GM12874 (cell line): ENCODE results near the gene MAP3K14.

ENCODE experiments used
- TF ChIP-seq, protein P1 (sequence below): IDR thresholded peaks from 2 replicates; pipeline ENCODE4 v1.5.1; 2011; ENCODE audit warnings: low read depth, mild to moderate bottlenecking, control low read depth, low read length, moderate library complexity; ENCODE audit not compliant: insufficient read depth

MAP3K14 gene

DNA sequence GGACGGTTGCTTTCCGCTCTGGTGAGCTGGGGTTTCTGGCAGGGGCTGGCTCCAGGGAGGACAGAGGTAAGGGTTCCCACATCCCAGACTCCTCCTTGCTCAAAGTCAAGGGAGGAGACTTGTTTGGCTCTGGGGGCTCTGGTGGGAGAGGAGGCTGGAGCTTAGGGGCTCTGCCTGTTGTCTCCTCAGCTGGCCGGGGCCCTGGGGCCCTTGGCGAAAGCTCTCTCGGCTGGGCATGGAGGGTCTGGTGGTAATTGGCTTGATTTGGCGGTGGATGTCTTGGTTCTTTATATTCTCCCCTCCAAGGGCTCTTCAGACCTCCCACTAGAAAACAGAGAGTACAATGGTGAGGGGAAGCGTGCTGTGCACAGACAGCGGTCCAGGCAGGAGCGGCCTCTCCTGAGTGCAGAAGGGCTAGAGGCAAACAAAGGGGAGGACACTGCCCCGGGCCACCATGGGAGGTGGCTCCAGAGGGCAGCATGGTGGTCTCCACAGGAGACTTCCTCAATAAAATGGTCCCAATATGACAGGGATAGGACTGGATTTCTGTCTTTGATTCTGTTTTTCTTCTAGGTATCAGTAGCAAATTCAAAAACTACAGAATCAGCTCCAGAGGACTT is 49.3 kb downstream of the MAP3K14 start:
- TF ChIP-seq, protein P1, sequence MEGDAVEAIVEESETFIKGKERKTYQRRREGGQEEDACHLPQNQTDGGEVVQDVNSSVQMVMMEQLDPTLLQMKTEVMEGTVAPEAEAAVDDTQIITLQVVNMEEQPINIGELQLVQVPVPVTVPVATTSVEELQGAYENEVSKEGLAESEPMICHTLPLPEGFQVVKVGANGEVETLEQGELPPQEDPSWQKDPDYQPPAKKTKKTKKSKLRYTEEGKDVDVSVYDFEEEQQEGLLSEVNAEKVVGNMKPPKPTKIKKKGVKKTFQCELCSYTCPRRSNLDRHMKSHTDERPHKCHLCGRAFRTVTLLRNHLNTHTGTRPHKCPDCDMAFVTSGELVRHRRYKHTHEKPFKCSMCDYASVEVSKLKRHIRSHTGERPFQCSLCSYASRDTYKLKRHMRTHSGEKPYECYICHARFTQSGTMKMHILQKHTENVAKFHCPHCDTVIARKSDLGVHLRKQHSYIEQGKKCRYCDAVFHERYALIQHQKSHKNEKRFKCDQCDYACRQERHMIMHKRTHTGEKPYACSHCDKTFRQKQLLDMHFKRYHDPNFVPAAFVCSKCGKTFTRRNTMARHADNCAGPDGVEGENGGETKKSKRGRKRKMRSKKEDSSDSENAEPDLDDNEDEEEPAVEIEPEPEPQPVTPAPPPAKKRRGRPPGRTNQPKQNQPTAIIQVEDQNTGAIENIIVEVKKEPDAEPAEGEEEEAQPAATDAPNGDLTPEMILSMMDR = no peak

DNA sequence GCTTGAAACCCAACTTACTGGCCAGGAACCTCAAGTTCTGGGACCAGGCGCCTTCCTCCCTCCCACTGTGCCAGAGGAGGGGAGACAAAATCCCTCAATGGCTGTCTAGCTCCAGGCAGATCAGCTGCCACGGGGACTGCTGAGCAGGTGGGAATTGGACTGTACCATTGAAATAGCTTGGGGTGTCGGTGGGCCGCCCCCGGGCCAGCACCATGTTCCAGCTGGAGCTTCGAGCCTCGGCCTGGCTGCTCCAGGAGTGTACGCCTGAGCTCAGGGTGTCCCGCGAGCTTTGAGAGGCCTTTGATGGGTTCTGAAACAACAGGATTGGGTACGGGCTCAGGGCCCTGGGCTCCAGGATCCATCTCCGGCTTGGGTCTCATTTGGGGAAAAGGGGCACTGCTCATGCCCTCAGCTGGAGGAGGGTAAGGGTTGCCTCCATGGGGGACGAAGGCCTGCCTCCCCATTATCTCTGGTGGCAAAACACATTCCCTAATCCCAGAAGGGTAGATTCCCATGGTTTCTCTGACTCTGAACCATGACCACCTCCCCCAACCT is 50.4 kb downstream of the MAP3K14 start:
- TF ChIP-seq, protein P1 = no peak

DNA sequence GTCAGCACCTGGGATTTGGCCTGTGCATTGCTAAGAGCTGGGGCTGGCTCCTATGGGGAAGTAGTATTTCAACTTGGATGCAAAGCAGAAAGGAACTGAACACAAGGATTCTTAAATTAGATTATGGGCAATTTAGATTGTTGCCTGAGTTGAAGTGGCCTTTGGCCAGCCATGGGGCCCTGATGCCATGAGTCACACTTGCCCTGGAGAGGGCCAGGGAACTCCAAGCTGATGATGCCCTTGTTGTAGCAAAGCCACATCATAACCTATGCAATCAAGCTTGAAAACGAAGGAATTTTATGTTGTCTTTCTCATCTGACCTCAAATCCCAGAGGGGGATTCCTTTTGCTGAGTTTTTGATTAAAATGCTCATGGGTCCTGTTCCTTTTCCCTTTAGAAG is 51.0 kb downstream of the MAP3K14 start:
- TF ChIP-seq, protein P1 = no peak

DNA sequence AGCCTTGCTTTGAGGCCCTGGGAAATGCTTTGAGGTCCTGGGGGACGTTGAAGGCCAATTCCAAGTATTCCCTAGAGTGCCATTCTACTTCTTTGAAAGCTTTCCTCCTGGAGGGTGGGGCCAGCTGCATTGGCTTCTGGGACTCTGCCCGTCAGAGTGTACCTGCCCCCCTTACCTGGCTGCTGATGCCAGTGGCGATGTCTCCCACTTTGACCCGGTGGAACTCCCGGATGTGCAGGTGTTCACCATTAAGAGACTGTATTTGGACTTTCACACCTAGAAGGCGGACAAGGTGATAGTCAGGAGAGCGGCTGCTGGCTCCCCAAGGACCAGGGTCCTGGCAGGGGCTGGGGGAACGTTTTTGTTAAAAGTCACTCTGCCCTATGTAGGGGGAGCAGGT is 51.8 kb downstream of the MAP3K14 start:
- TF ChIP-seq, protein P1 = no peak

DNA sequence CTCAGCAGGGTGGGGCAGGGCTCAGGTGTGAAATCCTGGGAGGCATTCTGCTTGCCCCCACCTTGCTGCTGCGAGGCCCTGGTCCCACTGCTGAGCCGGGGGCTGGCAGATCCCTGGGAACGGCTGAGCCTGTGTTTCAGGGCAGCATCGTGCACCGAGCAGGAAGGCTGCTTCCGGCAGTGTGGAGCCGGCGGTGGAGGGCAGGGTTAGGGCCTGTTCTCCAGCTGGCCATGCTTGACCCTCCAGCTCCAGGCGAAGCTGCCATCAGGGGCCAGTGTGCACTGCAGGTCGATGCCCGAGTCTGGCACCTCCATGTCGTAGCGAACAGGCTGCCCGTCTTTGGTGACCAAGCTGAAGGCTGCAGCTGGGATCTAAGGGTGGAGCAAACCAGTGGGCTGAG is 52.4 kb downstream of the MAP3K14 start:
- TF ChIP-seq, protein P1 = no peak

DNA sequence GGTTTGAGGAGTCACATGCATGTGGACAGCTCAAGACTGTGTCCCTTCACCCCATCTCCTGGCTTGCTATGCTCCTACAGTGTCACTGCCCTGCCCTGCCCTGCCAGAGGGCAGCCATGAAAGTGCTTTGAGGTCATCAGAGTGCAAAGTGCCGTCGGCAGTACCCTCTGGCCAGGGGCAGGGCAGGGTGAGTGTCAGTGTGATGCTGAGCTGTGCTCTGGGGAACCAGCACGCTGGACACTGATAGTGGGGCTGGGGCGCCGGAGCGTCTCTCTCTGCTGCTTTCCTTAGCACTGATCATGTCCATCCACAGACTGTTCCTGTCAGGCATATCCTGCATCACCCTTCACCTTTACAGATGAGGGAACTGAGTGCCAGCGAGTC is 53.4 kb downstream of the MAP3K14 start:
- TF ChIP-seq, protein P1 = no peak

DNA sequence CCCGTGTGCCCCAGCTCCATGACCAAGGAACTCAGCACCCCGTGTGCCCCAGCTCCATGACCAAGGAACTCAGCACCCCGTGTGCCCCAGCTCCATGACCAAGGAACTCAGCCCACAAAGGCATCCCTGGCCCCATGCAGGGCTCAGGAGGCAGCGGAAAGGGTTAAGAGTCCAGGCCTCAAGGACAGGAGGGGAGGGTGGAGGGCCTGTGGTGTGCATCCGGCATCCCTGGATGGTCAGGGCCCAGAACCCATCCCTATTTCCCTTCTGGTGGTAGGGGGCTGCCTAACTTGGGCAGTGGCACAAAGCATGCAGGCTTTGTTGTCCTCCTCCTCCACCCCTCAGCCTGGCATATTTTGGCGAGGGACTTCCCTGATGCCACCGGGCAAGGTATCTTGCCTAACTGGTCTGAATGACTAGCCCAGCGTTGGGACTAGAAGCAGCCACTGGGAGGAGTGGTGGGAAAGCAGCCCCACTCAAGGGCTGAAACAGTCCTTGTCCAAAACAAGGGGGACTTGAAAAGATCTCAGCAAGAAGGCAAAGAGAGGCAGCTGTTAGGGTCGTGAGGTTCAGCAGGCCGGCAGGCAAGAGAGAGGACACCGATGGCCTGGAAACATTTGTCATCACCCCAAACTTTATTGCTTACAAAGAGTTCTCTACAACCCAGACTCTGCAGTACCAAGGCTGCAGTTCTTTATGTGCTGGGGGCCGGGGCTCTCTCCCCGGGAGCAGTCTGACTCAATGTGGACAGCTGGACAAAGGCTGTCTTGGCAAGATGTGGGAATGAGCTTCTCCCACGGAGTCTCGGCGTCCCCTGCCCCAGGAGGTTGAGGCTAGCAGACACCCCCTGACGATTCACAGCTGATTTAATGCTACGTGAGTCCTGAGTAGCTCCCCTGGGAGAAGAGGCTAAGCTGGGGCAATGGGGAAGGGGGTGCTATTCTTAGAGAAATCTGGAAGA is 54.0 kb downstream of the MAP3K14 start:
- TF ChIP-seq, protein P1 = no peak
